HEK293 (cell line): ENCODE results near the gene YOD1.

Experiments
- CTCF ChIA-PET: fragments of 350-600 bp; formaldehyde crosslinking; extraction: SDS; loops from one replicate; lab custom pipeline; 2021; ENCODE audit warnings: antibody characterized with exemption; lab: Yijun Ruan, JAX
- POLR2A ChIA-PET: fragments of 300-600 bp; formaldehyde crosslinking; extraction: SDS; loops from one replicate; lab custom pipeline; 2020; ENCODE audit warnings: antibody characterized with exemption, inconsistent platforms; lab: Yijun Ruan, JAX
- H3K27ac ChIP-seq: fragments of 200-500 bp; sonication (Bioruptor generic); 2 replicates; pipeline ENCODE4 v1.5.1; 2014; ENCODE audit warnings: low read depth, low read length, control low read depth, inconsistent platforms; ENCODE audit errors: extremely low read depth
- H3K36me3 ChIP-seq, 2 experiments: fragments of 200-500 bp in 1 of 2; sonication (Bioruptor generic) in 1 of 2; 1 replicate in 1 of 2; 2 replicates in 1 of 2; pipeline ENCODE4 v1.5.1; 2014 to 2017; ENCODE audit warnings: inconsistent platforms in 2 of 2, low read length in 2 of 2; ENCODE audit not compliant: control insufficient read depth in 2 of 2, insufficient read depth in 1 of 2
- H3K4me1 ChIP-seq: fragments of 200-500 bp; sonication (Bioruptor generic); 2 replicates; pipeline ENCODE4 v1.5.1; 2014; ENCODE audit warnings: mild to moderate bottlenecking, low read length, inconsistent platforms; ENCODE audit not compliant: control insufficient read depth, insufficient read depth
- H3K4me3 ChIP-seq: 2 replicates; pipeline ENCODE4 v1.5.1; 2011; ENCODE audit warnings: low read depth, mild to moderate bottlenecking, control low read depth, low read length, moderate library complexity
- H3K9me3 ChIP-seq: fragments of 200-500 bp; sonication (Bioruptor generic); 2 replicates; pipeline ENCODE4 v1.5.1; 2014; ENCODE audit warnings: low read depth, low read length, inconsistent platforms; ENCODE audit not compliant: control insufficient read depth, insufficient read depth
- MEIS1 ChIP-seq: sonication (generic); formaldehyde crosslinking; IDR thresholded peaks from 2 replicates; pipeline ENCODE4 v1.8.1; 2022; ENCODE audit warnings: missing genetic modification reagents, mild to moderate bottlenecking, borderline replicate concordance
- SETDB1 ChIP-seq: IDR thresholded peaks from one replicate; pipeline ENCODE4 v1.6.1; 2017; ENCODE audit warnings: mild to moderate bottlenecking, low read length, moderate library complexity, mixed read lengths; ENCODE audit not compliant: insufficient read length
- SP3 ChIP-seq: fragments of 450-650 bp; formaldehyde crosslinking; IDR thresholded peaks from 2 replicates; pipeline ENCODE4 v1.5.1; 2016; ENCODE audit warnings: missing biosample characterization, missing genetic modification characterization
- YY1 ChIP-seq: fragments of 450-650 bp; formaldehyde crosslinking; IDR thresholded peaks from 2 replicates; pipeline ENCODE4 v1.5.1; 2018; ENCODE audit warnings: missing biosample characterization, missing genetic modification characterization
- ZBTB48 ChIP-seq: fragments of 450-650 bp; formaldehyde crosslinking; IDR thresholded peaks from 2 replicates; pipeline ENCODE4 v1.5.1; 2016; ENCODE audit warnings: missing biosample characterization, missing genetic modification characterization
- ZFHX2 ChIP-seq: fragments of 450-650 bp; formaldehyde crosslinking; conservative IDR thresholded peaks from 2 replicates; pipeline ENCODE4 v1.5.1; 2016; ENCODE audit warnings: missing biosample characterization, missing genetic modification characterization
- ZFP37 ChIP-seq: fragments of 450-650 bp; formaldehyde crosslinking; IDR thresholded peaks from 2 replicates; pipeline ENCODE4 v1.5.1; 2016; ENCODE audit warnings: missing biosample characterization, missing genetic modification characterization
- ZNF214 ChIP-seq: fragments of 450-650 bp; formaldehyde crosslinking; IDR thresholded peaks from 2 replicates; pipeline ENCODE4 v1.5.1; 2017; ENCODE audit warnings: missing biosample characterization, mild to moderate bottlenecking, missing genetic modification characterization, borderline replicate concordance
- ZNF221 ChIP-seq: fragments of 450-650 bp; formaldehyde crosslinking; IDR thresholded peaks from 2 replicates; pipeline ENCODE4 v1.5.1; 2017; ENCODE audit warnings: missing biosample characterization, missing genetic modification characterization, borderline replicate concordance
- ZNF335 ChIP-seq: fragments of 450-650 bp; formaldehyde crosslinking; conservative IDR thresholded peaks from 2 replicates; pipeline ENCODE4 v1.5.1; 2016; ENCODE audit warnings: missing biosample characterization, missing genetic modification characterization
- ZNF366 ChIP-seq: fragments of 450-650 bp; formaldehyde crosslinking; conservative IDR thresholded peaks from 2 replicates; pipeline ENCODE4 v1.5.1; 2016; ENCODE audit warnings: missing biosample characterization, missing genetic modification characterization
- ZNF510 ChIP-seq: fragments of 450-650 bp; formaldehyde crosslinking; IDR thresholded peaks from 2 replicates; pipeline ENCODE4 v1.5.1; 2018; ENCODE audit warnings: mild to moderate bottlenecking, missing genetic modification characterization, missing biosample characterization; ENCODE audit not compliant: insufficient replicate concordance
- ZNF530 ChIP-seq: fragments of 450-650 bp; formaldehyde crosslinking; IDR thresholded peaks from 2 replicates; pipeline ENCODE4 v1.5.1; 2016; ENCODE audit warnings: low read depth, missing biosample characterization, missing genetic modification characterization
- ZNF560 ChIP-seq: fragments of 450-650 bp; formaldehyde crosslinking; IDR thresholded peaks from 2 replicates; pipeline ENCODE4 v1.5.1; 2017; ENCODE audit warnings: missing biosample characterization, missing genetic modification characterization, borderline replicate concordance
- ZNF585B ChIP-seq: fragments of 450-650 bp; formaldehyde crosslinking; IDR thresholded peaks from 2 replicates; pipeline ENCODE4 v1.5.1; 2016; ENCODE audit warnings: missing biosample characterization, missing genetic modification characterization
- ZNF621 ChIP-seq: fragments of 450-650 bp; formaldehyde crosslinking; IDR thresholded peaks from 2 replicates; pipeline ENCODE4 v1.5.1; 2017; ENCODE audit warnings: missing biosample characterization, missing genetic modification characterization
- ZNF654 ChIP-seq: fragments of 450-650 bp; formaldehyde crosslinking; IDR thresholded peaks from 2 replicates; pipeline ENCODE4 v1.5.1; 2016; ENCODE audit warnings: low read depth, missing biosample characterization, missing genetic modification characterization
- ZNF677 ChIP-seq: fragments of 450-650 bp; IDR thresholded peaks from 2 replicates; pipeline ENCODE4 v1.5.0; 2018; ENCODE audit warnings: missing biosample characterization, mild to moderate bottlenecking, missing genetic modification characterization, moderate library complexity
- ZSCAN30 ChIP-seq: fragments of 450-650 bp; IDR thresholded peaks from 2 replicates; pipeline ENCODE4 v1.5.1; 2018; ENCODE audit warnings: missing biosample characterization, mild to moderate bottlenecking, missing genetic modification characterization, moderate library complexity
- TF ChIP-seq, protein P1 (sequence below): fragments of 450-650 bp; IDR thresholded peaks from 2 replicates; pipeline ENCODE4 v1.5.1; 2018; ENCODE audit warnings: missing biosample characterization, mild to moderate bottlenecking, missing genetic modification characterization
- TF ChIP-seq, protein P2 (sequence below): fragments of 450-650 bp; formaldehyde crosslinking; IDR thresholded peaks from 2 replicates; pipeline ENCODE4 v1.5.1; 2016; ENCODE audit warnings: missing biosample characterization, missing genetic modification characterization
- TF ChIP-seq, protein P3 (sequence below): fragments of 450-650 bp; formaldehyde crosslinking; optimal IDR thresholded peaks from 2 replicates; pipeline ENCODE3; 2016; ENCODE audit warnings: missing biosample characterization, mild to moderate bottlenecking, missing genetic modification characterization
- TF ChIP-seq, protein P4 (sequence below): fragments of 450-650 bp; formaldehyde crosslinking; IDR thresholded peaks from 2 replicates; pipeline ENCODE4 v1.5.1; 2016; ENCODE audit warnings: missing biosample characterization, missing genetic modification characterization

YOD1 gene

GRCh38 chr1:207088701-207089626, 38.0 kb upstream of the YOD1 start, which contains the start of gene C4BPB:
C4BPB (plus strand) TSS chr1:207088860; CDS start chr1:207089532, 672 bp downstream.
- H3K4me1 ChIP-seq, result no peaks in the 10 kb centered on the region
- CTCF ChIA-PET, result interaction anchor here (0.7 to 0.8 kb wide), 4 partner anchors 156 to 413 kb away, joined by 3 to 7 read pairs (median 3); no protein-coding TSS in a partner anchor

DNA sequence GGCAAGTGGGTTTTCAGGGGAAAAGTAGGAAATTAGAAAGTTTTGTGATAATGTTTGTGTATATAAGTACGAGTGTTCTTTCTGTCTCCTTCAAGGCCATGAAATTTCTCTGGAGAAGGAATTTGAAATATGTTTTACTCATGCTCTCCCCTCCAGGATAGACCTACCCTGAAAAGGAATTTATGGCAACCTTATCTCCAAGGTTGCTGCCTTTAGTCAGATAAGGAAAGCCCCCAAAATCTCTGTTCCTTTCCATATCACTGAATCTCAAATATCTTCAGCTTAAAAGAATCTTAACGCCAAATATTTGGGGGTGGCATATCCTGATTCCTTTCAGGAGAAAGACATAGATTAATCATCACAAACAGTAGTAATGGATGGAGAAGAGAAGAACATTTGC, 37.2 kb upstream of the YOD1 start:
- Histone ChIP-seq H3K4me1 (no peaks in the 10 kb centered on the region), H3K9me3 (no peaks in the 10 kb centered on the region), H3K36me3 (no peaks in the 10 kb centered on the region), H3K27ac (no peak overlapping the region), H3K4me3 (no peak overlapping the region)
- POLR2A ChIA-PET, result no interaction called here
- CTCF ChIA-PET, result no interaction called here
- no peak for TF ChIP-seq ZNF530 (tag by site-specific recombination)
- TF ChIP-seq ZNF214 (tag by site-specific recombination), result no peak
- no peak for TF ChIP-seq ZFP37 (tag by site-specific recombination)
- TF ChIP-seq SP3 (tag by site-specific recombination), result no peak
- no peak for TF ChIP-seq ZFHX2 (tag by site-specific recombination)

More at GRCh38 chr1:207088701-207089626, 38.0 kb upstream of the YOD1 start, which contains the start of gene C4BPB:
- Histone ChIP-seq H3K4me3 (no peak within 1 kb of the TSS), H3K9me3 (no peaks in the 10 kb centered on the region), H3K27ac (no peak within 1 kb of the TSS), H3K36me3 (no peaks in the 10 kb centered on the region)
- no peak for TF ChIP-seq ZBTB48 (tag by site-specific recombination)
- TF ChIP-seq ZFHX2 (tag by site-specific recombination), result no peak
- TF ChIP-seq, protein P1, sequence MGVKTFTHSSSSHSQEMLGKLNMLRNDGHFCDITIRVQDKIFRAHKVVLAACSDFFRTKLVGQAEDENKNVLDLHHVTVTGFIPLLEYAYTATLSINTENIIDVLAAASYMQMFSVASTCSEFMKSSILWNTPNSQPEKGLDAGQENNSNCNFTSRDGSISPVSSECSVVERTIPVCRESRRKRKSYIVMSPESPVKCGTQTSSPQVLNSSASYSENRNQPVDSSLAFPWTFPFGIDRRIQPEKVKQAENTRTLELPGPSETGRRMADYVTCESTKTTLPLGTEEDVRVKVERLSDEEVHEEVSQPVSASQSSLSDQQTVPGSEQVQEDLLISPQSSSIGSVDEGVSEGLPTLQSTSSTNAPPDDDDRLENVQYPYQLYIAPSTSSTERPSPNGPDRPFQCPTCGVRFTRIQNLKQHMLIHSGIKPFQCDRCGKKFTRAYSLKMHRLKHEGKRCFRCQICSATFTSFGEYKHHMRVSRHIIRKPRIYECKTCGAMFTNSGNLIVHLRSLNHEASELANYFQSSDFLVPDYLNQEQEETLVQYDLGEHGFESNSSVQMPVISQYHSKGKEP (tag by site-specific recombination), result no peak
- TF ChIP-seq ZNF335, result no peak
- TF ChIP-seq MEIS1 (CRISPR knock-in tag), result no peak
- TF ChIP-seq ZNF621 (tag by site-specific recombination), result no peak
- no peak for TF ChIP-seq YY1 (tag by site-specific recombination)
- TF ChIP-seq ZNF585B (tag by site-specific recombination), result no peak
- TF ChIP-seq SETDB1, result no peak
- TF ChIP-seq, protein P2, sequence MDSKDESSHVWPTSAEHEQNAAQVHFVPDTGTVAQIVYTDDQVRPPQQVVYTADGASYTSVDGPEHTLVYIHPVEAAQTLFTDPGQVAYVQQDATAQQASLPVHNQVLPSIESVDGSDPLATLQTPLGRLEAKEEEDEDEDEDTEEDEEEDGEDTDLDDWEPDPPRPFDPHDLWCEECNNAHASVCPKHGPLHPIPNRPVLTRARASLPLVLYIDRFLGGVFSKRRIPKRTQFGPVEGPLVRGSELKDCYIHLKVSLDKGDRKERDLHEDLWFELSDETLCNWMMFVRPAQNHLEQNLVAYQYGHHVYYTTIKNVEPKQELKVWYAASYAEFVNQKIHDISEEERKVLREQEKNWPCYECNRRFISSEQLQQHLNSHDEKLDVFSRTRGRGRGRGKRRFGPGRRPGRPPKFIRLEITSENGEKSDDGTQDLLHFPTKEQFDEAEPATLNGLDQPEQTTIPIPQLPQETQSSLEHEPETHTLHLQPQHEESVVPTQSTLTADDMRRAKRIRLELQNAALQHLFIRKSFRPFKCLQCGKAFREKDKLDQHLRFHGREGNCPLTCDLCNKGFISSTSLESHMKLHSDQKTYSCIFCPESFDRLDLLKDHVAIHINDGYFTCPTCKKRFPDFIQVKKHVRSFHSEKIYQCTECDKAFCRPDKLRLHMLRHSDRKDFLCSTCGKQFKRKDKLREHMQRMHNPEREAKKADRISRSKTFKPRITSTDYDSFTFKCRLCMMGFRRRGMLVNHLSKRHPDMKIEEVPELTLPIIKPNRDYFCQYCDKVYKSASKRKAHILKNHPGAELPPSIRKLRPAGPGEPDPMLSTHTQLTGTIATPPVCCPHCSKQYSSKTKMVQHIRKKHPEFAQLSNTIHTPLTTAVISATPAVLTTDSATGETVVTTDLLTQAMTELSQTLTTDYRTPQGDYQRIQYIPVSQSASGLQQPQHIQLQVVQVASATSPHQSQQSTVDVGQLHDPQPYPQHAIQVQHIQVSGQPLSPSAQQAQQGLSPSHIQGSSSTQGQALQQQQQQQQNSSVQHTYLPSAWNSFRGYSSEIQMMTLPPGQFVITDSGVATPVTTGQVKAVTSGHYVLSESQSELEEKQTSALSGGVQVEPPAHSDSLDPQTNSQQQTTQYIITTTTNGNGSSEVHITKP (tag by site-specific recombination), result no peak
- TF ChIP-seq ZNF654 (tag by site-specific recombination), result no peak
- TF ChIP-seq, protein P3, sequence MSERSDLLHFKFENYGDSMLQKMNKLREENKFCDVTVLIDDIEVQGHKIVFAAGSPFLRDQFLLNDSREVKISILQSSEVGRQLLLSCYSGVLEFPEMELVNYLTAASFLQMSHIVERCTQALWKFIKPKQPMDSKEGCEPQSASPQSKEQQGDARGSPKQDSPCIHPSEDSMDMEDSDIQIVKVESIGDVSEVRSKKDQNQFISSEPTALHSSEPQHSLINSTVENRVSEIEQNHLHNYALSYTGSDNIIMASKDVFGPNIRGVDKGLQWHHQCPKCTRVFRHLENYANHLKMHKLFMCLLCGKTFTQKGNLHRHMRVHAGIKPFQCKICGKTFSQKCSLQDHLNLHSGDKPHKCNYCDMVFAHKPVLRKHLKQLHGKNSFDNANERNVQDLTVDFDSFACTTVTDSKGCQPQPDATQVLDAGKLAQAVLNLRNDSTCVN, result no peak
- no peak for TF ChIP-seq ZNF510 (tag by site-specific recombination)
- TF ChIP-seq, protein P4, sequence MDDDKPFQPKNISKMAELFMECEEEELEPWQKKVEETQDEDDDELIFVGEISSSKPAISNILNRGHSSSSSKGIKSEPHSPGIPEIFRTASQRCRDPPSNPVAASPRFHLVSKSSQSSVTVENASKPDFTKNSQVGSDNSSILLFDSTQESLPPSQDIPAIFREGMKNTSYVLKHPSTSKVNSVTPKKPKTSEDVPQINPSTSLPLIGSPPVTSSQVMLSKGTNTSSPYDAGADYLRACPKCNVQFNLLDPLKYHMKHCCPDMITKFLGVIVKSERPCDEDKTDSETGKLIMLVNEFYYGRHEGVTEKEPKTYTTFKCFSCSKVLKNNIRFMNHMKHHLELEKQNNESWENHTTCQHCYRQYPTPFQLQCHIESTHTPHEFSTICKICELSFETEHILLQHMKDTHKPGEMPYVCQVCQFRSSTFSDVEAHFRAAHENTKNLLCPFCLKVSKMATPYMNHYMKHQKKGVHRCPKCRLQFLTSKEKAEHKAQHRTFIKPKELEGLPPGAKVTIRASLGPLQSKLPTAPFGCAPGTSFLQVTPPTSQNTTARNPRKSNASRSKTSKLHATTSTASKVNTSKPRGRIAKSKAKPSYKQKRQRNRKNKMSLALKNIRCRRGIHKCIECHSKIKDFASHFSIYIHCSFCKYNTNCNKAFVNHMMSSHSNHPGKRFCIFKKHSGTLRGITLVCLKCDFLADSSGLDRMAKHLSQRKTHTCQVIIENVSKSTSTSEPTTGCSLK (tag by site-specific recombination), result no peak
- no peak for TF ChIP-seq ZSCAN30
- TF ChIP-seq ZNF560 (tag by site-specific recombination), result no peak
- no peak for TF ChIP-seq ZNF366 (tag by site-specific recombination)
- no peak for TF ChIP-seq ZNF677 (tag by site-specific recombination)
- no peak for TF ChIP-seq ZNF214 (tag by site-specific recombination)
- TF ChIP-seq ZNF221, result no peak
- POLR2A ChIA-PET, result no interaction called here
